Hepatocyte (in vitro differentiated cells): ENCODE measurements around the gene THSD4.
"Not testable (repeated sequence)": the region's sequence is repeated elsewhere in the genome, so short reads cannot be mapped to it uniquely, and the experiment has no call there.

ENCODE experiments used
- EZH2 ChIP-seq: fragments of 200-600 bp; sonication (generic); IDR thresholded peaks from 2 replicates; pipeline ENCODE4 v1.6.1; 2016; ENCODE audit warnings: antibody characterized with exemption, mild to moderate bottlenecking, borderline replicate concordance
- EZH2phosphoT487 ChIP-seq: fragments of 200-600 bp; sonication (generic); IDR thresholded peaks from one replicate; pipeline ENCODE4 v1.6.1; 2018; ENCODE audit warnings: antibody characterized with exemption, mild to moderate bottlenecking, low read depth, moderate library complexity; ENCODE audit not compliant: unreplicated experiment, severe bottlenecking
- TF ChIP-seq, protein P1 (sequence below): fragments of 200-600 bp; sonication (generic); IDR thresholded peaks from 2 replicates; pipeline ENCODE4 v1.5.1; 2016; ENCODE audit warnings: antibody characterized with exemption, mild to moderate bottlenecking; ENCODE audit not compliant: poor library complexity

DNA sequence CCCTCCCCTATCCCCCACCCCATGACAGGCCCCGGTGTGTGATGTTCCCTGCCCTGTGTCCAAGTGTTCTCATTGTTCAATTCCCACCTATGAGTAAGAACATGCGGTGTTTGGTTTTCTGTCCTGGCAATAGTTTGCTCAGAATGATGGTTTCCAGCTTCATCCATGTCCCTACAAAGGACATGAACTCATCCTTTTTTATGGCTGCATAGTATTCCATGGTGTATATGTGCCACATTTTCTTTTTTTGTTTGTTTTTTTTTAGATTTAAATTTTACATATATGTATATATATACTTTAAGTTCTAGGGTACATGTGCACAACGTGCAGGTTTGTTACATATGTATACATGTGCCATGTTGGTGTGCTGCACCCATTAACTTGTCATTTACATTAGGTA lies 555.0 kb downstream of the THSD4 start:
- TF ChIP-seq, protein P1, sequence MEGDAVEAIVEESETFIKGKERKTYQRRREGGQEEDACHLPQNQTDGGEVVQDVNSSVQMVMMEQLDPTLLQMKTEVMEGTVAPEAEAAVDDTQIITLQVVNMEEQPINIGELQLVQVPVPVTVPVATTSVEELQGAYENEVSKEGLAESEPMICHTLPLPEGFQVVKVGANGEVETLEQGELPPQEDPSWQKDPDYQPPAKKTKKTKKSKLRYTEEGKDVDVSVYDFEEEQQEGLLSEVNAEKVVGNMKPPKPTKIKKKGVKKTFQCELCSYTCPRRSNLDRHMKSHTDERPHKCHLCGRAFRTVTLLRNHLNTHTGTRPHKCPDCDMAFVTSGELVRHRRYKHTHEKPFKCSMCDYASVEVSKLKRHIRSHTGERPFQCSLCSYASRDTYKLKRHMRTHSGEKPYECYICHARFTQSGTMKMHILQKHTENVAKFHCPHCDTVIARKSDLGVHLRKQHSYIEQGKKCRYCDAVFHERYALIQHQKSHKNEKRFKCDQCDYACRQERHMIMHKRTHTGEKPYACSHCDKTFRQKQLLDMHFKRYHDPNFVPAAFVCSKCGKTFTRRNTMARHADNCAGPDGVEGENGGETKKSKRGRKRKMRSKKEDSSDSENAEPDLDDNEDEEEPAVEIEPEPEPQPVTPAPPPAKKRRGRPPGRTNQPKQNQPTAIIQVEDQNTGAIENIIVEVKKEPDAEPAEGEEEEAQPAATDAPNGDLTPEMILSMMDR: not testable (repeated sequence)
- not testable (repeated sequence) for TF ChIP-seq EZH2, EZH2phosphoT487
